Stimulated activated CD4-positive, alpha-beta T cell treated with anti-CD3 and anti-CD28 coated beads, TNF-alpha, amount 100 ng/mL, for 48 hours (primary cell): ENCODE results near the gene GPR132.
"Not testable (repeated sequence)": the region's sequence is repeated elsewhere in the genome, so short reads cannot be mapped to it uniquely, and the experiment has no call there.

ENCODE experiments used
- DNase-seq, 3 donors: peaks; one replicate each; pipeline ENCODE4 v3.0.0-alpha.2; 2020; ENCODE audit warnings: low read depth in 3 of 3

GPR132 gene

GRCh38 chr14:105041841-105042765 lies 23.1 kb downstream of the GPR132 start:
- no peak for DNase-seq

- DNase-seq: no peak
Measured at GRCh38 chr14:105039458-105040205, 25.6 kb downstream of the GPR132 start.

GRCh38 chr14:105035616-105036015 lies 29.6 kb downstream of the GPR132 start:
- DNase-seq: not testable (repeated sequence)

- no peak for DNase-seq
Measured at GRCh38 chr14:105034315-105035039, 30.8 kb downstream of the GPR132 start.

GRCh38 chr14:105033412-105033900 lies 31.8 kb downstream of the GPR132 start:
- DNase-seq: not testable (repeated sequence)

- DNase-seq: not testable (repeated sequence)
Measured at GRCh38 chr14:105032451-105032901, 32.8 kb downstream of the GPR132 start.

- no peak for DNase-seq
Measured at GRCh38 chr14:105030836-105031396, 34.3 kb downstream of the GPR132 start.

GRCh38 chr14:105030194-105030593 lies 35.0 kb downstream of the GPR132 start:
- no peak for DNase-seq

- DNase-seq: no peak
Measured at GRCh38 chr14:105029402-105029801, 35.8 kb downstream of the GPR132 start.

GRCh38 chr14:105028251-105028927 lies 36.8 kb downstream of the GPR132 start:
- DNase-seq: no peak

- DNase-seq: not testable (repeated sequence)
Measured at GRCh38 chr14:105027718-105028117, 37.5 kb downstream of the GPR132 start.

- DNase-seq: no peak
Measured at GRCh38 chr14:105026802-105027563, 38.2 kb downstream of the GPR132 start.

GRCh38 chr14:105026033-105026785 lies 39.0 kb downstream of the GPR132 start:
- no peak for DNase-seq

- no peak for DNase-seq
Measured at GRCh38 chr14:105025429-105025828, 39.8 kb downstream of the GPR132 start.

GRCh38 chr14:105023791-105024480 lies 41.3 kb downstream of the GPR132 start:
- DNase-seq: no peak

- DNase-seq: no peak
Measured at GRCh38 chr14:105023144-105023543, 42.1 kb downstream of the GPR132 start.

- DNase-seq: no peak
Measured at GRCh38 chr14:105022276-105022670, 43.0 kb downstream of the GPR132 start.

GRCh38 chr14:105021656-105022275 lies 43.5 kb downstream of the GPR132 start:
- peak in 1 of 3 donors; percentile 19 for DNase-seq
